Measurements from ENCODE around the gene ITGAD.

ITGAD gene

DNA sequence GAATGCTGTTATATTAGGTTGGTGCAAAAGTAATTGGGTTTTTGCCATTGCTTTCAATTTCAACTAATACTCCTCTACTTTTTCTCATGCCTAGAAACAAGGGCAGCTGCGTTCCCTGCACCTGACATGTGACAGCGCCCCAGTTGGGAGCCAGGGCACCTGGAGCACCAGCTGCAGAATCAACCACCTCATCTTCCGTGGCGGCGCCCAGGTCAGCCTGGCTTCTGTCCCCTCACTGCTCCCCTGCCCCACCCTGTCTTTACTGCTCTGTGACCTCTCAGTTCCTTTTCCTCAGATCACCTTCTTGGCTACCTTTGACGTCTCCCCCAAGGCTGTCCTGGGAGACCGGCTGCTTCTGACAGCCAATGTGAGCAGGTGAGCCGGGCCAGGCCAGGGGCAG lies 16.4 kb upstream of the ITGAD start:
- no peak overlapping the region; the same call in 1 of the 2 replicates for H2AFZ ChIP-seq (ENCODE audit: low read length)
- H3K27me3 ChIP-seq (replicated peaks; ENCODE audit: insufficient read depth, low read length) = peaks cover 37% of the 10 kb centered on the region
- H3K4me2 ChIP-seq (ENCODE audit: low read depth, low read length) = peak overlapping the region; percentile 44; the same call in 1 of the 2 replicates
- peak; percentile 44 for DNase-seq
- H3K27ac ChIP-seq (ENCODE audit: low read length) = peak overlapping the region; percentile 46; the same call in 1 of the 2 replicates
- TF ChIP-seq EZH2phosphoT487 (IDR thresholded peaks at IDR 0.05; ENCODE audit: low read length) (no peak), EZH2 (optimal IDR thresholded peaks at IDR 0.05; ENCODE audit: low read depth, low read length) (no peak)
- TF ChIP-seq, protein P1, sequence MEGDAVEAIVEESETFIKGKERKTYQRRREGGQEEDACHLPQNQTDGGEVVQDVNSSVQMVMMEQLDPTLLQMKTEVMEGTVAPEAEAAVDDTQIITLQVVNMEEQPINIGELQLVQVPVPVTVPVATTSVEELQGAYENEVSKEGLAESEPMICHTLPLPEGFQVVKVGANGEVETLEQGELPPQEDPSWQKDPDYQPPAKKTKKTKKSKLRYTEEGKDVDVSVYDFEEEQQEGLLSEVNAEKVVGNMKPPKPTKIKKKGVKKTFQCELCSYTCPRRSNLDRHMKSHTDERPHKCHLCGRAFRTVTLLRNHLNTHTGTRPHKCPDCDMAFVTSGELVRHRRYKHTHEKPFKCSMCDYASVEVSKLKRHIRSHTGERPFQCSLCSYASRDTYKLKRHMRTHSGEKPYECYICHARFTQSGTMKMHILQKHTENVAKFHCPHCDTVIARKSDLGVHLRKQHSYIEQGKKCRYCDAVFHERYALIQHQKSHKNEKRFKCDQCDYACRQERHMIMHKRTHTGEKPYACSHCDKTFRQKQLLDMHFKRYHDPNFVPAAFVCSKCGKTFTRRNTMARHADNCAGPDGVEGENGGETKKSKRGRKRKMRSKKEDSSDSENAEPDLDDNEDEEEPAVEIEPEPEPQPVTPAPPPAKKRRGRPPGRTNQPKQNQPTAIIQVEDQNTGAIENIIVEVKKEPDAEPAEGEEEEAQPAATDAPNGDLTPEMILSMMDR (IDR thresholded peaks at IDR 0.05; ENCODE audit: low read length) = no peak
- peaks cover 14% of the 10 kb centered on the region for H3K4me1 ChIP-seq (ENCODE audit: low read length)
- no peak overlapping the region for H3K4me3 ChIP-seq (ENCODE audit: low read length)
- H3K36me3 ChIP-seq (replicated peaks; ENCODE audit: insufficient read depth, low read length) = no peaks in the 10 kb centered on the region
- H3K9ac ChIP-seq (ENCODE audit: low read length) = no peak overlapping the region
- H4K20me1 ChIP-seq (ENCODE audit: insufficient read depth, low read length) = no peaks in the 10 kb centered on the region
- H3K9me3 ChIP-seq (replicated peaks; ENCODE audit: insufficient read depth, low read length) = no peaks in the 10 kb centered on the region
- H3K9me2 ChIP-seq (replicated peaks; ENCODE audit: insufficient read depth, low read length) = no peaks in the 10 kb centered on the region
- peaks cover 5% of the 10 kb centered on the region; the same call in 1 of the 2 replicates for H3F3A ChIP-seq (ENCODE audit: insufficient read depth, low read length)
- no peaks in the 10 kb centered on the region for H3K79me2 ChIP-seq (ENCODE audit: low read length)

DNA sequence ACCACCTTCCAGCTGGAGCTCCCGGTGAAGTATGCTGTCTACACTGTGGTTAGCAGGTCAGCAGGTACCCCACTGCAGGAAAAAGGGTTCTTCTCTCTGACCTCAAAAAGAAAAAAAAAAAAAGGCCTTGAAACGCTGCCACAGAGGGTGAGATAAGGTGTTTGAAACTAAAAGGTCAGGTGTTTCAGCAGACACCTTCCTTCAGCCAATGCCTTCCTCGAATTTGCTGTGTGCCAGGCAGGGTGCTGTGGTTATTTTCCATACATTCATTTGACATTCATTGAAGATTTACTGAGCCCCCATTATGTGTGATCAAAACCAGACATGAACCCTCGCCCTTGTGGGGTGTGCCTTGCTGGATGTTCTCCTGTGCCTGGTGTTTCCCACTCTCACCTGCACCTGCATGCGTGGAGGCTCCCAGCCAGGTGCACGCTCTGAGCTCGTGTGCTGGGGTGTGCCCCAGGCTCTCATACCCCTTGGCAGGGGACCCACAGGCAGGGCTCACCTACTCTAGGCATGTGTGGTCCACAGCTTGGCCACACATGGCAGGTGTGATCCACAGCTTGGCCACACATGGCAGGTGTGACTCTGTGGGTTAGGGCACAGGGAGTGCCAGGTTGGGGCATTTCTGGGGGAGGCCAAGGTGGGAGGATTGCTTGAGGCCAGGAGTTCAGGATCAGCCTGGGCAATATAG lies 15.8 kb upstream of the ITGAD start:
- Histone ChIP-seq H3K9ac (ENCODE audit: low read length) (no peak overlapping the region), H2AFZ (ENCODE audit: low read length) (no peak overlapping the region; the same call in 1 of the 2 replicates), H4K20me1 (ENCODE audit: insufficient read depth, low read length) (no peaks in the 10 kb centered on the region), H3K27ac (ENCODE audit: low read length) (peak overlapping the region; percentile 46; the same call in 1 of the 2 replicates), H3K4me1 (ENCODE audit: low read length) (peaks cover 14% of the 10 kb centered on the region), H3K4me3 (ENCODE audit: low read length) (no peak overlapping the region), H3F3A (ENCODE audit: insufficient read depth, low read length) (peaks cover 5% of the 10 kb centered on the region; the same call in 1 of the 2 replicates), H3K36me3 (replicated peaks; ENCODE audit: insufficient read depth, low read length) (no peaks in the 10 kb centered on the region), H3K79me2 (ENCODE audit: low read length) (no peaks in the 10 kb centered on the region), H3K9me2 (replicated peaks; ENCODE audit: insufficient read depth, low read length) (no peaks in the 10 kb centered on the region), H3K9me3 (replicated peaks; ENCODE audit: insufficient read depth, low read length) (no peaks in the 10 kb centered on the region), H3K4me2 (ENCODE audit: low read depth, low read length) (peak overlapping the region; percentile 44; the same call in 1 of the 2 replicates), H3K27me3 (replicated peaks; ENCODE audit: insufficient read depth, low read length) (peaks cover 30% of the 10 kb centered on the region)
- peak; percentile 22 for DNase-seq
- TF ChIP-seq EZH2phosphoT487 (IDR thresholded peaks at IDR 0.05; ENCODE audit: low read length) (no peak), EZH2 (optimal IDR thresholded peaks at IDR 0.05; ENCODE audit: low read depth, low read length) (no peak)
- TF ChIP-seq, protein P1 (IDR thresholded peaks at IDR 0.05; ENCODE audit: low read length) = no peak

DNA sequence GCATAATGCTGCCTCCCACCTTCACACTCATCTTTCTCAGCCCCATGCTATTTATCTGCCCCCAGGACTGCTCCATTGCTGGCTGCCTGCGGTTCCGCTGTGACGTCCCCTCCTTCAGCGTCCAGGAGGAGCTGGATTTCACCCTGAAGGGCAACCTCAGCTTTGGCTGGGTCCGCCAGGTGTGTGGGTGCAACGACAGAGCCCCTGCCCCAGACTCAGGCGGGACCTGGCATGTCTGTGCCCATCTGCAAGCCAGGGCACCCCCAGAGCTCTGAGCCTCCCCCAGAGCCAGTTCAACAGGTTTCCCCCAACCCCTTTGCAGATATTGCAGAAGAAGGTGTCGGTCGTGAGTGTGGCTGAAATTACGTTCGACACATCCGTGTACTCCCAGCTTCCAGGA lies 12.9 kb upstream of the ITGAD start:
- no peaks in the 10 kb centered on the region for H3K36me3 ChIP-seq (replicated peaks; ENCODE audit: insufficient read depth, low read length)
- DNase-seq = no peak
- H3K9me2 ChIP-seq (replicated peaks; ENCODE audit: insufficient read depth, low read length) = no peaks in the 10 kb centered on the region
- no peaks in the 10 kb centered on the region for H3K79me2 ChIP-seq (ENCODE audit: low read length)
- TF ChIP-seq, protein P1 (IDR thresholded peaks at IDR 0.05; ENCODE audit: low read length) = no peak
- TF ChIP-seq EZH2phosphoT487 (IDR thresholded peaks at IDR 0.05; ENCODE audit: low read length) (no peak), EZH2 (optimal IDR thresholded peaks at IDR 0.05; ENCODE audit: low read depth, low read length) (no peak)
- no peak overlapping the region for H3K4me3 ChIP-seq (ENCODE audit: low read length)
- H3K9me3 ChIP-seq (replicated peaks; ENCODE audit: insufficient read depth, low read length) = no peaks in the 10 kb centered on the region
- H4K20me1 ChIP-seq (ENCODE audit: insufficient read depth, low read length) = no peaks in the 10 kb centered on the region
- peaks cover 14% of the 10 kb centered on the region for H3K4me1 ChIP-seq (ENCODE audit: low read length)
- no peak overlapping the region for H2AFZ ChIP-seq (ENCODE audit: low read length)
- H3F3A ChIP-seq (ENCODE audit: insufficient read depth, low read length) = peaks cover 5% of the 10 kb centered on the region; the same call in 1 of the 2 replicates
- peaks cover 10% of the 10 kb centered on the region; the same call in 1 of the 2 replicates for H3K27me3 ChIP-seq (replicated peaks; ENCODE audit: insufficient read depth, low read length)
- H3K27ac ChIP-seq (ENCODE audit: low read length) = no peak overlapping the region
- H3K4me2 ChIP-seq (ENCODE audit: low read depth, low read length) = no peak overlapping the region
- no peak overlapping the region for H3K9ac ChIP-seq (ENCODE audit: low read length)
